ENCODE results near the gene PTPN20.

GRCh38 chr10:47042199-47042473 lies 130.9 kb downstream of the PTPN20 start:
- no peak for TF ChIP-seq POLR2AphosphoS5 (IDR thresholded peaks at IDR 0.05; ENCODE audit: borderline replicate concordance, low read depth, low read length)
- no peak for TF ChIP-seq EZH2 (IDR thresholded peaks at IDR 0.05)
